Measurements from ENCODE around the gene VAPA. TPM values are rescaled to one million over a fixed set of nuclear protein-coding genes. Genes with fewer than 3 reads are reported as not detected.

VAPA gene
- total and polyA plus RNA-seq, 2 donors (not counting 1 experiment from before 2014, with no cell fraction given), result 47.7 to 109 TPM

DNA sequence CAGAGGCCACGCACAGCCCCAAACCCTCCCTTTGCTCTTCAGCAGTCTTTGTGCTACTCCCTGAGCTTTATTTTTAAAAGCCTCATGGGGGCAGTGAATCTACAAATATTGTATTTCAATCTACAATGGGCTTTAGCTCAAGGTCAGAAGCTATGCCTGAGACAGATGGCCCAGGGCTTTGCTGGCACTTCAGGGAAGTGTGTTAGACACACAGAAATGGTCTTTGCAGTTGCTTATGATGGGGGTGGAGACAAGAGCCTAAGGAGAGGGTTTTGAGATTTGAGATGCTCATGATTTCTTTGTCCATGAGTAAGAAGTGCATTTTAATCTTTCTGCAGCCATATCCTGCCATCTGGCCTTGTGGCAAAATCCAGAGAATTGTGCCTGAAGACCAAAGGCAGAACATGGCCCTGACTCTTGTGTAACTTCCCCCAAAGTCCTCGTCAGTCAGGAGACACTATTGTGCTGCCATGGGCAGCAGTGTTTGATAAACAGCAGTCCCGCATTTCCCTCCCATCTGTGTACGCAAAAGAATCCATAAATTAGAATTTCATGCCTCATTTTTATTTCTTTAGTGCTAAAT, 92.6 kb downstream of the VAPA start:
- ChIA-PET POLR2A (no interaction called here), CTCF (interaction anchor here (1.1 kb wide), 1 partner anchor 515 kb away, joined by 3 read pairs; no protein-coding TSS in a partner anchor)
- H3K27ac ChIP-seq (ENCODE audit: low read length in 2 of 2), result no peak overlapping the region
- no peak overlapping the region for H2AFZ ChIP-seq (ENCODE audit: insufficient read depth, low read depth, low read length, poor library complexity, severe bottlenecking)
- peaks cover 3 to 4% of the 10 kb centered on the region in 2 donors for H3K4me1 ChIP-seq (ENCODE audit: control insufficient read depth in 2 of 2, insufficient read depth in 2 of 2, low read length in 2 of 2)
- no peaks in the 10 kb centered on the region for H3K9me3 ChIP-seq (ENCODE audit: control extremely low read depth in 1 of 3, control insufficient read depth in 2 of 3, insufficient read depth in 1 of 3, low read length in 2 of 3)
- WGBS (ENCODE audit: insufficient coverage), result 97% methylated on average over 3 of the region's 4 CpGs
- peaks cover 3% of the 10 kb centered on the region for H3K4me1 Mint-ChIP-seq
- no peak overlapping the region for H3K4me3 ChIP-seq (ENCODE audit: control extremely low read depth in 1 of 5, extremely low read depth in 1 of 5, insufficient read depth in 1 of 5, low read depth in 2 of 5, low read length in 4 of 5)
- no peaks in the 10 kb centered on the region for H3K9me3 Mint-ChIP-seq (ENCODE audit: insufficient read depth)
- no peak overlapping the region for H3K9ac ChIP-seq (ENCODE audit: low read length)
- ATAC-seq (ENCODE audit: low read depth) (no peak), DNase-seq (no peak)
- no peak overlapping the region for H3K4me2 ChIP-seq (replicated peaks; ENCODE audit: low read depth, low read length, poor library complexity, severe bottlenecking)
- no peak for TF ChIP-seq EZH2 (IDR thresholded peaks at IDR 0.05; ENCODE audit: borderline replicate concordance, insufficient read depth, low read depth, low read length, poor library complexity, severe bottlenecking)
- TF ChIP-seq, protein P1, sequence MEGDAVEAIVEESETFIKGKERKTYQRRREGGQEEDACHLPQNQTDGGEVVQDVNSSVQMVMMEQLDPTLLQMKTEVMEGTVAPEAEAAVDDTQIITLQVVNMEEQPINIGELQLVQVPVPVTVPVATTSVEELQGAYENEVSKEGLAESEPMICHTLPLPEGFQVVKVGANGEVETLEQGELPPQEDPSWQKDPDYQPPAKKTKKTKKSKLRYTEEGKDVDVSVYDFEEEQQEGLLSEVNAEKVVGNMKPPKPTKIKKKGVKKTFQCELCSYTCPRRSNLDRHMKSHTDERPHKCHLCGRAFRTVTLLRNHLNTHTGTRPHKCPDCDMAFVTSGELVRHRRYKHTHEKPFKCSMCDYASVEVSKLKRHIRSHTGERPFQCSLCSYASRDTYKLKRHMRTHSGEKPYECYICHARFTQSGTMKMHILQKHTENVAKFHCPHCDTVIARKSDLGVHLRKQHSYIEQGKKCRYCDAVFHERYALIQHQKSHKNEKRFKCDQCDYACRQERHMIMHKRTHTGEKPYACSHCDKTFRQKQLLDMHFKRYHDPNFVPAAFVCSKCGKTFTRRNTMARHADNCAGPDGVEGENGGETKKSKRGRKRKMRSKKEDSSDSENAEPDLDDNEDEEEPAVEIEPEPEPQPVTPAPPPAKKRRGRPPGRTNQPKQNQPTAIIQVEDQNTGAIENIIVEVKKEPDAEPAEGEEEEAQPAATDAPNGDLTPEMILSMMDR (IDR thresholded peaks at IDR 0.05), result no peak
- no peak overlapping the region for H3K27ac Mint-ChIP-seq
- intact Hi-C loops (cut with micrococcal nuclease), result no loop called here
- no peaks in the 10 kb centered on the region for H4K20me1 ChIP-seq (ENCODE audit: control insufficient read depth, insufficient read depth, low read length, poor library complexity, severe bottlenecking)
- no peak overlapping the region for H3K4me3 Mint-ChIP-seq
- peaks cover 8% of the 10 kb centered on the region for H3K27me3 Mint-ChIP-seq
- no peaks in the 10 kb centered on the region for H3K27me3 ChIP-seq (replicated peaks in 1 of 4; ENCODE audit: control extremely low read depth in 1 of 4, control insufficient read depth in 3 of 4, insufficient read depth in 4 of 4, low read length in 3 of 4)
- no peaks in the 10 kb centered on the region for H3K36me3 ChIP-seq (replicated peaks in 1 of 2; ENCODE audit: control extremely low read depth in 1 of 2, control insufficient read depth in 1 of 2, extremely low read depth in 1 of 2, insufficient read depth in 2 of 2, low read length in 1 of 2)
- no peaks in the 10 kb centered on the region for H3K79me2 ChIP-seq (ENCODE audit: control insufficient read depth, insufficient read depth, low read length)

DNA sequence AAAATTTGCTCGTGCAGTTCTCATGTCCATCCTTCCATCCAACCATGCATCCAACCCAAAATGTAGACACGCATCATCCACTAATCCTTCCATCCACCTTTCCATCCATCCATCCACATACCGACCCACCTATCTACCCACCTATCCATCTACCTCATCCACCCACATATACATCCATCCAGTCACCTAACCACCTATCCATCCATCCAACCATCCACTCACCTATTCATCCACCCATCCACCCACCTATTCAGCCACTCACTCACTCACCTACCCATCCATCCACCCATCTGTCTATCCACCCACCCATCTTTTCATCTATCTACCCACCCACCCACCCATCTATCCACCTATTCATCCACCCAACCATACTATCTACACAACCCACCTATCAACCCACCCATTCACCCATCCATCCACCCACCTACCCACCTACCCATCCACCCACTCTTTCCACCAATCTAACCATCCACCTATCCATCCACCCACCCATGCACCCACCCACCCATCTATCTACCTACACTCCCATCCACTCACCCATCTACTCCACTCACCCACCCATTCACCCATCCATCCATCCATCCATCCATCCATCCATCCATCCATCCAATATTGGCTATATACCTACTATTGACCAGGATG, 94.3 kb downstream of the VAPA start:
- DNase-seq (no peak), ATAC-seq (ENCODE audit: low read depth) (no peak)
- Histone ChIP-seq H3K9me3 (ENCODE audit: control extremely low read depth in 1 of 3, control insufficient read depth in 2 of 3, insufficient read depth in 1 of 3, low read length in 2 of 3) (no peaks in the 10 kb centered on the region), H3K79me2 (ENCODE audit: control insufficient read depth, insufficient read depth, low read length) (no peaks in the 10 kb centered on the region), H3K27ac (ENCODE audit: low read length in 2 of 2) (no peak overlapping the region), H3K36me3 (replicated peaks in 1 of 2; ENCODE audit: control extremely low read depth in 1 of 2, control insufficient read depth in 1 of 2, extremely low read depth in 1 of 2, insufficient read depth in 2 of 2, low read length in 1 of 2) (no peaks in the 10 kb centered on the region), H3K9ac (ENCODE audit: low read length) (no peak overlapping the region), H4K20me1 (ENCODE audit: control insufficient read depth, insufficient read depth, low read length, poor library complexity, severe bottlenecking) (no peaks in the 10 kb centered on the region), H3K4me2 (replicated peaks; ENCODE audit: low read depth, low read length, poor library complexity, severe bottlenecking) (no peak overlapping the region), H2AFZ (ENCODE audit: insufficient read depth, low read depth, low read length, poor library complexity, severe bottlenecking) (no peak overlapping the region), H3K4me3 (ENCODE audit: control extremely low read depth in 1 of 5, extremely low read depth in 1 of 5, insufficient read depth in 1 of 5, low read depth in 2 of 5, low read length in 4 of 5) (no peak overlapping the region), H3K27me3 (replicated peaks in 1 of 4; ENCODE audit: control extremely low read depth in 1 of 4, control insufficient read depth in 3 of 4, insufficient read depth in 4 of 4, low read length in 3 of 4) (no peaks in the 10 kb centered on the region), H3K4me1 (ENCODE audit: control insufficient read depth in 2 of 2, insufficient read depth in 2 of 2, low read length in 2 of 2) (peaks cover 3 to 4% of the 10 kb centered on the region in 2 donors)
- Mint-ChIP-seq H3K4me1 (peaks cover 3% of the 10 kb centered on the region), H3K9me3 (ENCODE audit: insufficient read depth) (no peaks in the 10 kb centered on the region), H3K27ac (no peak overlapping the region), H3K4me3 (no peak overlapping the region), H3K27me3 (peaks cover 8% of the 10 kb centered on the region)
- ChIA-PET CTCF (no interaction called here), POLR2A (no interaction called here)
- intact Hi-C loops (cut with micrococcal nuclease), result no loop called here
- TF ChIP-seq, protein P1 (IDR thresholded peaks at IDR 0.05), result no peak
- no peak for TF ChIP-seq EZH2 (IDR thresholded peaks at IDR 0.05; ENCODE audit: borderline replicate concordance, insufficient read depth, low read depth, low read length, poor library complexity, severe bottlenecking)
- WGBS (ENCODE audit: insufficient coverage), result 98% methylated on average over 3 of the region's 3 CpGs

Measured in B cell (primary cell).